HEK293 (cell line): Measurements from ENCODE around the gene DLGAP4.

ENCODE experiments used
- CTCF ChIA-PET: fragments of 350-600 bp; formaldehyde crosslinking; extraction: SDS; loops from one replicate; lab custom pipeline; 2021; ENCODE audit warnings: antibody characterized with exemption; lab: Yijun Ruan, JAX
- POLR2A ChIA-PET: fragments of 300-600 bp; formaldehyde crosslinking; extraction: SDS; loops from one replicate; lab custom pipeline; 2020; ENCODE audit warnings: antibody characterized with exemption, inconsistent platforms; lab: Yijun Ruan, JAX
- H3K27ac ChIP-seq: fragments of 200-500 bp; sonication (Bioruptor generic); 2 replicates; pipeline ENCODE4 v1.5.1; 2014; ENCODE audit warnings: low read depth, low read length, control low read depth, inconsistent platforms; ENCODE audit errors: extremely low read depth
- H3K36me3 ChIP-seq, 2 experiments: fragments of 200-500 bp in 1 of 2; sonication (Bioruptor generic) in 1 of 2; 1 replicate in 1 of 2; 2 replicates in 1 of 2; pipeline ENCODE4 v1.5.1; 2014 to 2017; ENCODE audit warnings: inconsistent platforms in 2 of 2, low read length in 2 of 2; ENCODE audit not compliant: control insufficient read depth in 2 of 2, insufficient read depth in 1 of 2
- H3K4me1 ChIP-seq: fragments of 200-500 bp; sonication (Bioruptor generic); 2 replicates; pipeline ENCODE4 v1.5.1; 2014; ENCODE audit warnings: mild to moderate bottlenecking, low read length, inconsistent platforms; ENCODE audit not compliant: control insufficient read depth, insufficient read depth
- H3K4me3 ChIP-seq: 2 replicates; pipeline ENCODE4 v1.5.1; 2011; ENCODE audit warnings: low read depth, mild to moderate bottlenecking, control low read depth, low read length, moderate library complexity
- H3K9me3 ChIP-seq: fragments of 200-500 bp; sonication (Bioruptor generic); 2 replicates; pipeline ENCODE4 v1.5.1; 2014; ENCODE audit warnings: low read depth, low read length, inconsistent platforms; ENCODE audit not compliant: control insufficient read depth, insufficient read depth
- EGR2 ChIP-seq: fragments of 450-650 bp; formaldehyde crosslinking; IDR thresholded peaks from 2 replicates; pipeline ENCODE4 v1.5.1; 2016; ENCODE audit warnings: low read depth, missing biosample characterization, missing genetic modification characterization
- RBAK ChIP-seq: fragments of 450-650 bp; formaldehyde crosslinking; IDR thresholded peaks from 2 replicates; pipeline ENCODE4 v1.5.1; 2016; ENCODE audit warnings: missing biosample characterization, missing genetic modification characterization
- REPIN1 ChIP-seq: fragments of 450-650 bp; formaldehyde crosslinking; IDR thresholded peaks from 2 replicates; pipeline ENCODE4 v1.5.1; 2017; ENCODE audit warnings: missing biosample characterization, missing genetic modification characterization, low read depth
- ZBTB17 ChIP-seq: fragments of 450-650 bp; formaldehyde crosslinking; IDR thresholded peaks from 2 replicates; pipeline ENCODE4 v1.5.1; 2016; ENCODE audit warnings: missing biosample characterization, missing genetic modification characterization
- ZBTB7A ChIP-seq: fragments of 450-650 bp; formaldehyde crosslinking; IDR thresholded peaks from 2 replicates; pipeline ENCODE4 v1.5.1; 2016; ENCODE audit warnings: low read depth, missing biosample characterization, missing genetic modification characterization
- ZNF223 ChIP-seq: fragments of 450-650 bp; formaldehyde crosslinking; IDR thresholded peaks from 2 replicates; pipeline ENCODE4 v1.5.1; 2016; ENCODE audit warnings: missing biosample characterization, missing genetic modification characterization
- ZNF23 ChIP-seq: fragments of 450-650 bp; formaldehyde crosslinking; IDR thresholded peaks from 2 replicates; pipeline ENCODE4 v1.5.1; 2016; ENCODE audit warnings: missing biosample characterization, missing genetic modification characterization, borderline replicate concordance
- ZNF266 ChIP-seq: fragments of 450-650 bp; formaldehyde crosslinking; IDR thresholded peaks from 2 replicates; pipeline ENCODE4 v1.5.1; 2016; ENCODE audit warnings: missing biosample characterization, missing genetic modification characterization, low read depth
- ZNF335 ChIP-seq: fragments of 450-650 bp; formaldehyde crosslinking; conservative IDR thresholded peaks from 2 replicates; pipeline ENCODE4 v1.5.1; 2016; ENCODE audit warnings: missing biosample characterization, missing genetic modification characterization
- ZNF341 ChIP-seq: fragments of 450-650 bp; formaldehyde crosslinking; IDR thresholded peaks from 2 replicates; pipeline ENCODE4; 2016; ENCODE audit warnings: low read depth, missing biosample characterization, missing genetic modification characterization
- ZNF610 ChIP-seq: fragments of 450-650 bp; formaldehyde crosslinking; IDR thresholded peaks from 2 replicates; pipeline ENCODE4 v1.5.1; 2016; ENCODE audit warnings: missing biosample characterization, missing genetic modification characterization, borderline replicate concordance
- TF ChIP-seq, protein P1 (sequence below): fragments of 450-650 bp; formaldehyde crosslinking; IDR thresholded peaks from 2 replicates; pipeline ENCODE4 v1.5.1; 2016; ENCODE audit warnings: missing biosample characterization, missing genetic modification characterization
- TF ChIP-seq, protein P2 (sequence below): fragments of 450-650 bp; formaldehyde crosslinking; IDR thresholded peaks from 2 replicates; pipeline ENCODE4 v1.5.1; 2016; ENCODE audit warnings: missing biosample characterization, missing genetic modification characterization
- TF ChIP-seq, protein P3 (sequence below): fragments of 450-650 bp; formaldehyde crosslinking; IDR thresholded peaks from 2 replicates; pipeline ENCODE4 v1.5.1; 2016; ENCODE audit warnings: missing biosample characterization, missing genetic modification characterization
- TF ChIP-seq, protein P4 (sequence below): fragments of 450-650 bp; formaldehyde crosslinking; conservative IDR thresholded peaks from 2 replicates; pipeline ENCODE4 v1.5.1; 2016; ENCODE audit warnings: low read depth, missing biosample characterization, missing genetic modification characterization

Gene DLGAP4

DNA sequence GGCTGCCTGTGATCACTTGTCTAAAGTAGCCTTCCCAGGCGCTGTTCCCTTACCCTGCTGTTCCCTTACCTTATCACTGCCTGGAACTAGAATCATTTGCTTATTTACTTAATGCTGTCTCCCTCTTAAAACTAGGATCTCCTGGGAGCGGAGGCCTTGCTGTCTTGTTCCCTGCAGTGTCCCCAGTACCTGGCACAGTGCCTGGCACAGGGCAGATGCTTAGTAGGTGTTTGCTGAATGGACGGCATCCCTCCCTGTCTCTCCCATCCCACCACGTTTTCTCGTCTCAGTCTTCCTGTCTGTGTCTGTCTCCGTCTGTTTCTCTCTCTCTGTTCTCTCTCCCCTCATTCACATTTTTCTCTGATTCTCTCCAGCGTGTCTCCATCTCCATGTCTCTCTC is 135.3 kb downstream of the DLGAP4 start:
- Histone ChIP-seq H3K4me1 (no peaks in the 10 kb centered on the region), H3K4me3 (no peak overlapping the region), H3K9me3 (no peaks in the 10 kb centered on the region), H3K36me3 (no peaks in the 10 kb centered on the region)
- ChIA-PET POLR2A (no interaction called here), CTCF (interaction anchor here (0.9 to 5.0 kb wide), 5 partner anchors 49 to 242 kb away, joined by 3 to 44 read pairs (median 4); no protein-coding TSS in a partner anchor)
- 0 out of 2 replicates have a peak, but pooled peaks have one; percentile 16 for TF ChIP-seq ZNF341 (tag by site-specific recombination)
- TF ChIP-seq, protein P1, sequence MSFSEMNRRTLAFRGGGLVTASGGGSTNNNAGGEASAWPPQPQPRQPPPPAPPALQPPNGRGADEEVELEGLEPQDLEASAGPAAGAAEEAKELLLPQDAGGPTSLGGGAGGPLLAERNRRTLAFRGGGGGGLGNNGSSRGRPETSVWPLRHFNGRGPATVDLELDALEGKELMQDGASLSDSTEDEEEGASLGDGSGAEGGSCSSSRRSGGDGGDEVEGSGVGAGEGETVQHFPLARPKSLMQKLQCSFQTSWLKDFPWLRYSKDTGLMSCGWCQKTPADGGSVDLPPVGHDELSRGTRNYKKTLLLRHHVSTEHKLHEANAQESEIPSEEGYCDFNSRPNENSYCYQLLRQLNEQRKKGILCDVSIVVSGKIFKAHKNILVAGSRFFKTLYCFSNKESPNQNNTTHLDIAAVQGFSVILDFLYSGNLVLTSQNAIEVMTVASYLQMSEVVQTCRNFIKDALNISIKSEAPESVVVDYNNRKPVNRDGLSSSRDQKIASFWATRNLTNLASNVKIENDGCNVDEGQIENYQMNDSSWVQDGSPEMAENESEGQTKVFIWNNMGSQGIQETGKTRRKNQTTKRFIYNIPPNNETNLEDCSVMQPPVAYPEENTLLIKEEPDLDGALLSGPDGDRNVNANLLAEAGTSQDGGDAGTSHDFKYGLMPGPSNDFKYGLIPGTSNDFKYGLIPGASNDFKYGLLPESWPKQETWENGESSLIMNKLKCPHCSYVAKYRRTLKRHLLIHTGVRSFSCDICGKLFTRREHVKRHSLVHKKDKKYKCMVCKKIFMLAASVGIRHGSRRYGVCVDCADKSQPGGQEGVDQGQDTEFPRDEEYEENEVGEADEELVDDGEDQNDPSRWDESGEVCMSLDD = no peak
- TF ChIP-seq, all 188 proteins: peak for 1
- no peak overlapping the region for H3K27ac ChIP-seq

DNA sequence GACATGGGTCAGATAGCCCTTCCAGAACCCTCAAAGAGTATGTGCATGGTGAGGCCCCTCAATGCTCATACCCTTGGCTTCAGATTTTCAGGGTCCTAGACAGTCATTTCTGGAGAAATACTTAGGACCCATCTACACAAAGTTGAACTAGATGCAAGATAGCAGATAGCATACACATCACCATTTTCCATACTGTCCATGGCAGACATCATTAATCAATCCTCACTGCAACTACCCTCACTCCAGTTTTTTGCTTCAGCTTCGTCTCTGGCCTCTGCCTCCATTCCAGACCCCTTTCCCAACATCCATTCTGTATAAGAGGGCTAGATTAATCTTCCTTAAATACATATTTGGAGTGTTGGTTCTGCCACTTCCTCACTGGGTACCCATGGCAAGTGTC is 139.7 kb downstream of the DLGAP4 start:
- Histone ChIP-seq H3K36me3 (no peaks in the 10 kb centered on the region), H3K9me3 (no peaks in the 10 kb centered on the region), H3K27ac (no peak overlapping the region), H3K4me1 (no peaks in the 10 kb centered on the region), H3K4me3 (no peak overlapping the region)
- ChIA-PET POLR2A (no interaction called here), CTCF (interaction anchor here (0.6 to 1.3 kb wide), 2 partner anchors 9 to 244 kb away, joined by 3 to 9 read pairs; no protein-coding TSS in a partner anchor)
- TF ChIP-seq, protein P2, sequence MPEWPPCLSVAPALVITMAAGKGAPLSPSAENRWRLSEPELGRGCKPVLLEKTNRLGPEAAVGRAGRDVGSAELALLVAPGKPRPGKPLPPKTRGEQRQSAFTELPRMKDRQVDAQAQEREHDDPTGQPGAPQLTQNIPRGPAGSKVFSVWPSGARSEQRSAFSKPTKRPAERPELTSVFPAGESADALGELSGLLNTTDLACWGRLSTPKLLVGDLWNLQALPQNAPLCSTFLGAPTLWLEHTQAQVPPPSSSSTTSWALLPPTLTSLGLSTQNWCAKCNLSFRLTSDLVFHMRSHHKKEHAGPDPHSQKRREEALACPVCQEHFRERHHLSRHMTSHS (tag by site-specific recombination) = no peak
- TF ChIP-seq ZNF23 (tag by site-specific recombination) = peak; percentile 66; the same call in 1 of the 2 replicates
- peak; percentile 68 for TF ChIP-seq ZBTB17

DNA sequence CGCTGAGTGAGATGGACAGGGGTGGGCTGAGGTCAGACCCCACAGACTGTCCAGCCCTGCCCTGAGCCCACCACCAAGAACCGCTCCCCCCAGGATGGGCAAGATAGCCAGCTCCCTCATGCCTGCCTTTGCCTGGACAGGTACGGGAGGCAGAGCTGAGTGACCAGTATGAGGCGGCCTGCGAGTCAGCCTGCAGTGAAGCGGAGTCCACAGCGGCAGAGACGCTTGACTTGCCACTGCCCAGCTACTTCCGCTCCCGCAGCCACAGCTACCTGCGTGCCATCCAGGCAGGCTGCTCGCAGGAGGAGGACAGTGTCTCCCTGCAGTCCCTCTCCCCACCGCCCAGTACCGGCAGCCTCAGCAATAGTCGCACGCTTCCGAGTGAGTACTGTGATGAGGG is 140.4 kb downstream of the DLGAP4 start:
- H3K4me1 ChIP-seq = no peaks in the 10 kb centered on the region
- ChIA-PET CTCF (interaction anchor here (0.7 to 1.0 kb wide), 2 partner anchors 232 to 290 kb away, joined by 4 to 5 read pairs; no protein-coding TSS in a partner anchor), POLR2A (no interaction called here)
- no peak overlapping the region for H3K27ac ChIP-seq
- no peaks in the 10 kb centered on the region for H3K36me3 ChIP-seq
- no peaks in the 10 kb centered on the region for H3K9me3 ChIP-seq
- H3K4me3 ChIP-seq = no peak overlapping the region
- TF ChIP-seq, protein P1 = no peak
- TF ChIP-seq ZNF266 (tag by site-specific recombination) = no peak
- TF ChIP-seq ZBTB7A = no peak
- TF ChIP-seq, protein P3, sequence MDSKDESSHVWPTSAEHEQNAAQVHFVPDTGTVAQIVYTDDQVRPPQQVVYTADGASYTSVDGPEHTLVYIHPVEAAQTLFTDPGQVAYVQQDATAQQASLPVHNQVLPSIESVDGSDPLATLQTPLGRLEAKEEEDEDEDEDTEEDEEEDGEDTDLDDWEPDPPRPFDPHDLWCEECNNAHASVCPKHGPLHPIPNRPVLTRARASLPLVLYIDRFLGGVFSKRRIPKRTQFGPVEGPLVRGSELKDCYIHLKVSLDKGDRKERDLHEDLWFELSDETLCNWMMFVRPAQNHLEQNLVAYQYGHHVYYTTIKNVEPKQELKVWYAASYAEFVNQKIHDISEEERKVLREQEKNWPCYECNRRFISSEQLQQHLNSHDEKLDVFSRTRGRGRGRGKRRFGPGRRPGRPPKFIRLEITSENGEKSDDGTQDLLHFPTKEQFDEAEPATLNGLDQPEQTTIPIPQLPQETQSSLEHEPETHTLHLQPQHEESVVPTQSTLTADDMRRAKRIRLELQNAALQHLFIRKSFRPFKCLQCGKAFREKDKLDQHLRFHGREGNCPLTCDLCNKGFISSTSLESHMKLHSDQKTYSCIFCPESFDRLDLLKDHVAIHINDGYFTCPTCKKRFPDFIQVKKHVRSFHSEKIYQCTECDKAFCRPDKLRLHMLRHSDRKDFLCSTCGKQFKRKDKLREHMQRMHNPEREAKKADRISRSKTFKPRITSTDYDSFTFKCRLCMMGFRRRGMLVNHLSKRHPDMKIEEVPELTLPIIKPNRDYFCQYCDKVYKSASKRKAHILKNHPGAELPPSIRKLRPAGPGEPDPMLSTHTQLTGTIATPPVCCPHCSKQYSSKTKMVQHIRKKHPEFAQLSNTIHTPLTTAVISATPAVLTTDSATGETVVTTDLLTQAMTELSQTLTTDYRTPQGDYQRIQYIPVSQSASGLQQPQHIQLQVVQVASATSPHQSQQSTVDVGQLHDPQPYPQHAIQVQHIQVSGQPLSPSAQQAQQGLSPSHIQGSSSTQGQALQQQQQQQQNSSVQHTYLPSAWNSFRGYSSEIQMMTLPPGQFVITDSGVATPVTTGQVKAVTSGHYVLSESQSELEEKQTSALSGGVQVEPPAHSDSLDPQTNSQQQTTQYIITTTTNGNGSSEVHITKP (tag by site-specific recombination) = no peak
- TF ChIP-seq ZNF335 (tag by site-specific recombination) = no peak
- TF ChIP-seq RBAK (tag by site-specific recombination) = no peak
- no peak for TF ChIP-seq ZNF610 (tag by site-specific recombination)
- no peak for TF ChIP-seq ZNF223 (tag by site-specific recombination)
- TF ChIP-seq EGR2 = no peak
- no peak for TF ChIP-seq ZNF341 (tag by site-specific recombination)
- no peak for TF ChIP-seq REPIN1 (tag by site-specific recombination)
- TF ChIP-seq, protein P4, sequence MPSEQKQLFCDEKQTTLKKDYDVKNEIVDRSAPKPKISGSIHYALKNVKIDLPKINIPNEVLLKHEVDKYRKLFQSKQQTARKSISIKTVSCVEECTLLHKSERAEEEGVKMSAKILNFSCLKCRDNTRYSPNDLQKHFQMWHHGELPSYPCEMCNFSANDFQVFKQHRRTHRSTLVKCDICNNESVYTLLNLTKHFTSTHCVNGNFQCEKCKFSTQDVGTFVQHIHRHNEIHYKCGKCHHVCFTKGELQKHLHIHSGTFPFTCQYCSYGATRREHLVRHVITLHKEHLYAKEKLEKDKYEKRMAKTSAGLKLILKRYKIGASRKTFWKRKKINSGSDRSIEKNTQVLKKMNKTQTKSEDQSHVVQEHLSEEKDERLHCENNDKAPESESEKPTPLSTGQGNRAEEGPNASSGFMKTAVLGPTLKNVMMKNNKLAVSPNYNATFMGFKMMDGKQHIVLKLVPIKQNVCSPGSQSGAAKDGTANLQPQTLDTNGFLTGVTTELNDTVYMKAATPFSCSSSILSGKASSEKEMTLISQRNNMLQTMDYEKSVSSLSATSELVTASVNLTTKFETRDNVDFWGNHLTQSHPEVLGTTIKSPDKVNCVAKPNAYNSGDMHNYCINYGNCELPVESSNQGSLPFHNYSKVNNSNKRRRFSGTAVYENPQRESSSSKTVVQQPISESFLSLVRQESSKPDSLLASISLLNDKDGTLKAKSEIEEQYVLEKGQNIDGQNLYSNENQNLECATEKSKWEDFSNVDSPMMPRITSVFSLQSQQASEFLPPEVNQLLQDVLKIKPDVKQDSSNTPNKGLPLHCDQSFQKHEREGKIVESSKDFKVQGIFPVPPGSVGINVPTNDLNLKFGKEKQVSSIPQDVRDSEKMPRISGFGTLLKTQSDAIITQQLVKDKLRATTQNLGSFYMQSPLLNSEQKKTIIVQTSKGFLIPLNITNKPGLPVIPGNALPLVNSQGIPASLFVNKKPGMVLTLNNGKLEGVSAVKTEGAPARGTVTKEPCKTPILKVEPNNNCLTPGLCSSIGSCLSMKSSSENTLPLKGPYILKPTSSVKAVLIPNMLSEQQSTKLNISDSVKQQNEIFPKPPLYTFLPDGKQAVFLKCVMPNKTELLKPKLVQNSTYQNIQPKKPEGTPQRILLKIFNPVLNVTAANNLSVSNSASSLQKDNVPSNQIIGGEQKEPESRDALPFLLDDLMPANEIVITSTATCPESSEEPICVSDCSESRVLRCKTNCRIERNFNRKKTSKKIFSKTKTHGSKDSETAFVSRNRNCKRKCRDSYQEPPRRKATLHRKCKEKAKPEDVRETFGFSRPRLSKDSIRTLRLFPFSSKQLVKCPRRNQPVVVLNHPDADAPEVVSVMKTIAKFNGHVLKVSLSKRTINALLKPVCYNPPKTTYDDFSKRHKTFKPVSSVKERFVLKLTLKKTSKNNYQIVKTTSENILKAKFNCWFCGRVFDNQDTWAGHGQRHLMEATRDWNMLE (tag by site-specific recombination) = no peak
